Stromal cell of bone marrow (primary cell): Measurements from ENCODE around the gene UBR4.

ENCODE experiments used
- DNase-seq: peaks from one replicate; pipeline ENCODE4 v3.0.0-alpha.2; 2012; ENCODE audit warnings: low read depth

UBR4 gene

DNA sequence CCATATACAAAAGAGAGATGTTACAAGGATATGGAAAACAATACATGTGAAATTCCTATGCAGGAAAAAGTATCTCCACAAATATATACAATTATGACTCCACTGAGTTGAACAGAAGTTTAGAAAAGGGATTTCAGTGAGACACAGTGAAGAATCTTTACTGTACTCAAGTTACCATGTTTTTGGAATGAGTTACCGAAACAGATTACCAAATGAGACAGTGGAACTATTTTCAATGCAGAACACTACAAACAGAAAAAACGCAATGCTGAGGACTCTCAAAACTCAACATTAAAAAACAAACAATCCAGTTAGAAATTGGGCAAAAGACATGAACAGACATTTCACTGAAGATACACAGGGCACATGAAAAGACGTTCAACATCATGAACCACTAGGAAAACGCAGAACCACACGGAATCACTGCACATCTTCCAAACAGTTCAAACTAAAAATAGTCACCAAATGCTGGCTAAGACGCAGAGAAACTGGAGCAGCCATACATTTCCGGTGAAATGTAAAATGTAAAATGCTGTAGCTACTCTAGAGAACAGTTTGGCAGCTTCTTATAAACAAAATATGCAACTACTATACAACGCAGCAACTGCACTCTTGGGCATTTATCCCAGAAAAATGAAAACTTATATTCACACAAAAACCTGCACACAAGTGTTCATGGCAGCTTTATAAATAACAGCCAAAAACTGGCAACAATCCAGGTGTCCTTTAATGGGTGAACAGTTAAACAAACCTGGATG, 118.7 kb downstream of the UBR4 start:
- DNase-seq = no peak

DNA sequence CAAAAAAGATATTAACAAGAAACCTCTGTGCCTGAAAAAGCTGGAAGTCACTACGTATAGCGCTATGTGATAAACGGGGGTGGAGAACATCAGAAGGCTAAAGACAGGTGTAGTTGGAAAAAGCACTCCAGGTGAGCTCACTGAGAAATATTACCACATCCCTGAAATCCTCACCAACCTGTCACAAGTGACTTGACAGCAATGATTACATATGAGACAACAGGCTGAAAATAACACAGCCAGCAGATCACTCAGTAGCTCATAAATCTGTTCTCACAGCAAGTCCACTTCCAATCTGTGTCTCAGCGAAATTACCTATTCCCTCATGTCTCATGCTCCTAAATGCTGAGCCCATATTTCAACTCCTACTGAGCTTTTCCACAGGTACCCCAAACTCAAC, 120.5 kb downstream of the UBR4 start:
- no peak for DNase-seq

DNA sequence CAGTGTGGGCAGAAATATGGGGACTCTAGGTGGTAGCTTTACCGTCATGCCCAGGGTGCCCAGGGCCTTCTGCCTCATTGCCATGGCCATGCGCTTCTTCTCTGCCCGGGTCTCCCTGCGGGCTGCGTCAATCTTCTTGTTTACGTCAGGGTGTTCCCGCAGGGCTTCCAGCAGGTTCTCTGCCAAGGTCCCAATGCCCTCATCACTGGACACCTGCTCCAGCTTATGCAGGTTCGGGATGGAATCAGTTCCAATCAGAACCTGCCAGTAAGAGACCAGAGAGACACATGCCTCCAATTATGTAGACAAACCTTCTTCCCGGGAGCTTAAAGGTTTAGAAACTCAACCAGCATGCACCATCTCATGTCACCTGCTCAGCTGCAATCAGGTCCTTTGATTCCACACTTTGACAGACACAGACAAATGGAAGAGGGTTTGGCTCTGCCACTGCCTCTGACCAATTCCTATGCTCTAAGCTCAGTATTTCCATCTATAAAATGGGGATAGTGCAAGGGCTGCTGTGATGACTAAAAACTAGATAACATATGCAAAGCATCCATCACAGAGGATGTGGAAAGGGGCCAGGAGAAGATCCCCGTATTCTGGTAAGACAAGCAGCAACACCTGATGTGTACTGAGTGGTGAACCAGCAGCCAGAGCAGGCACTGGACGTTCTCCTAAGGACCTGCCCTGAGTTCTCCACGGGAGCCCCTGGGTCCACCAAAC, 121.2 kb downstream of the UBR4 start:
- DNase-seq = no peak

DNA sequence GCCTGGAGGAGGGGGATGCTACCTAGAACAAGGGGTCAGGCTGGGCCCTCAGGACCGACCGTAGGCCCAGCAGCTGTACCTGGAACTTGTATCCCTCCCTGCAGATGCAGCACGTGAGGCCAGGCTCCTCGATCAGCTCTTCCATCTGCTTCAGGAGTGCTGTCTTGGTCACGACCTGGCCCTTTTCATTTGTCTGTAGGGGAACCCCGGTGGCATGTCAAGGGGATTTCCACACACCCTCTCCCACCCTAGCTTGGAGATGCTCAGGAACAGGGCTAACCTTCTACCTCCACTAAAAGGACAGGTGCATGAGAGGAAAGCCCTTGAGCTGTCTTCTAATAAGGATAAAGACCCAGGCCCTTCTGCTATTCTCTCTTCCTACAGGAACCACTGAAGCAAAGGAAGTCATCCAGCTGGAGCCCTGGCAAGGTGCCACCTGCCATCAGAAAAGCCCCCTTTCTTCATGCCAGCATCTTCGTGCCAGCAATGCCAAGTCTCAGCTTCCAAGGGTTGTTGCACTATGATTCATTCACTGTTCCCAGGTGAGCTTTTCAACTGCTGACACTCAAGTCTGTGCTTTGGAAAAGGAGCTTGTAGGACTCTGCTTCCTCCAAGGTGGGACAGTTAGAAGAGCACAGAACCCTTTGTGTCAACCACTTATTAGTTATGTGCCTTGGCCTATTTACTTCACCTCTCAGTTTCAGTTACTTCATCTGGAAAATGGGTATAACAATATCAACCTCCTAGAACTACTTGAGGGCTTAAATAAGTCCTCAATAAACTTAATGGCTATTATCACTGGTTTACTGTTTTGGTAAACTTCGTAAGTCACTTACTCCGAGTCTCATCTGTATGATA, 122.1 kb downstream of the UBR4 start:
- DNase-seq = no peak

DNA sequence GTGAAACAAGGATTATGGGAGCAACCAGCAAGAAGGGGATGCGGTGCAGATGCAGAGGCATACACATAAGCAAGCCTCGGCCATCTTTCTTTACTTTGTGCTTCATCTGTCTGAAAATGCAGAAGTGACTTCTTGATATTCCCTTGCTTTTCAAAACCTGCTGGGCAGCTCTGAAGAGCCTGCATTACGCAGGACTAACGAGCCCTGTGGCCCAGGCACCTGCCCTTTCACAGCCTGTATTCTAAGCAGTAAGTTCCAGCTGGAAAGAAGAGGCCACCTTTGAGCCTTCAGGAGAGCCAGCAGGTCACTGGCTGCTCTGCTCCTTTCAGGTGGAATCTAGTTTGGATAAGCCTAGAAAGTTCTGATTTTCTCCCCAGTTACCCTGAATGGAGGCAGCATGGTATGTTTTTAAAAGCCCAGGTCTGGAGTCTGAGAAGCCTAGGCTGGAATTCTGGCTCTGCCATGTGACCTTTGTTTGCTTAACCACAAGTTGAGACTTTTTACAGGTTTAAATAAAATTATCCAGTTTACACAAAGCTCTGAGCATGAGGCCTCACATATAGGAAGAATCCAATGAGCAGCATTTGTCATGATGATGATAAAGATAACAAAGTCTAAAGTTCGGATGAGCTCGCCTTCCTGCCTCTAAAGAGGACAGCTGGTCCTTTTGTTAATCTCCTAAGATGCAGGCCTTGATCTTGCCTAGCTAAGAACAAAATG, 122.9 kb downstream of the UBR4 start:
- DNase-seq = no peak

DNA sequence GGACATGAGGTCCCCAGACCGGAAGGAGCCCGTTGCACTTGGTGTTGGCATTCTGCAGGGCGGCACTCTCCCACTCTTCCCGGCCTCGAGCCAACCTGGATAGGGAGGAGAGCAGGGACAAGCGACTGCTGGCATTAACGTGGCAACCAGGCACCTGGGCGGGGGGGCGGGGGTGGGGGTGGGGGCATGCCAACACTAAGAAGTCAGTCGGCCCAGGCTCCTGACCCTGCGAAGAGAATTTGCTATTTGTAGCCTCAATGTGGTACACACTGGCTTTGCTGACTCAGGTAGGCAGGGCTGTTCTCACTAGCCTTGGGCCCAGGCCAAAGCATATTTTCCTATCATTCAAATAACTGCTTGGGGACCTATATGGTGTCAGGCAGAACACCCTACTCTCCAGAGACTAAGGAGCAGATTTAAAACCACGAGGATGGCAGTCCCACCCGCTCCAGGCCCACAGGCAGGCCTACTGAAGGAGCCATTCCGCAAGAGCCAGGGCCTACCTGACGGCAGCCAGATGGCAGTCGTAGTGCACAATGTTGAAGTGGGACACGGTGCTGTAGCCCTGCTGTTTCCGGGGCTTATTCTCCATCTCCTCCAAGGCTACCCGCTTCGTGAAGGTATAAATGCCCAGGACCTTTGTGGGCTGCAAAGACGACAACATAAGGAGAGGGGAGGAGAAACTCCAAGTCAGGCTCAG, 123.7 kb downstream of the UBR4 start:
- DNase-seq = no peak

DNA sequence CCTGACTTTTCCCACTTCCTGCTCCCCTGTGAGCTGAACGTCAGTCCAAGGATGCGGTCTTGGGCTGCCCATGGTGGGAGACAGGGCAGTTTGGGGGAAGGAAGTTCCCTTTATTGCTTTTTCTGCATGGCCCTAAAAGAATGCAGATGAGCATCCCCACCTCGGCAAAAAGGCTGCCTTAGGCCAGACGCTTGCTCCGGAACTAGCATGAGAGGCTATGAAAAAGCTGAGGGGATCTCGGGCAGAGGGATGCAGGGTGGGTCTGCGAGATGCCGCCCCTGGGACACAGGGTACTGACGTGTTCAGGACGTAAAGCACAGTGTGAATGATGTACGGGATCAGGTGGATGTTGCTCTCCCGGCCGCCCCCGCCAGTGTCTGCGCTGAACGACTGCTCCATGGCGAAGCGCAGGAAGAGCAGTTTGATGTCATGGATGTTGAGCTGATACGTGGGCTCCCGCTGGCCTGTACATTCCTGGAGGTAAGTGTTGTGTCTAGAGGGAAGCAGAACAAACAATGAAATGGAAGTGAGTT, 125.8 kb downstream of the UBR4 start:
- DNase-seq = no peak

DNA sequence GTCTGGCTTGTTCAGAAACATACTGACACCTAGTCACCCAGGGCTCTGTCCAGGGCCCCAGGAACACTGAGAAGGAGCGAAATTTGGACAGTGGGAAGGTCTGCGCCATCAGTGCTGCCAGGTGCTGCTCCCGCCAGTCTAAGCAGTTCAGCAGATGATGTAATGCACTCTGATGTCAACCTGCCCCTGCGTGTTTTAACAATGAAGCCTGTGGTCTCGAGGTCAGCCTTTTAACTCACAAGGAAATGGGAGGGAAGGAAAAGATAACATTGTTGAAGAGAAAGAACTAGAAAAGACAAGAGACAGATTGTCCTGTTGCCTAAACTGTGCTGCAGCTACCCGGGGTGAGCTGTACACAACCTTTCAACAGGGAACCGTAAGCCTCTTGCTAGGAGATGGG, 127.0 kb downstream of the UBR4 start:
- no peak for DNase-seq

DNA sequence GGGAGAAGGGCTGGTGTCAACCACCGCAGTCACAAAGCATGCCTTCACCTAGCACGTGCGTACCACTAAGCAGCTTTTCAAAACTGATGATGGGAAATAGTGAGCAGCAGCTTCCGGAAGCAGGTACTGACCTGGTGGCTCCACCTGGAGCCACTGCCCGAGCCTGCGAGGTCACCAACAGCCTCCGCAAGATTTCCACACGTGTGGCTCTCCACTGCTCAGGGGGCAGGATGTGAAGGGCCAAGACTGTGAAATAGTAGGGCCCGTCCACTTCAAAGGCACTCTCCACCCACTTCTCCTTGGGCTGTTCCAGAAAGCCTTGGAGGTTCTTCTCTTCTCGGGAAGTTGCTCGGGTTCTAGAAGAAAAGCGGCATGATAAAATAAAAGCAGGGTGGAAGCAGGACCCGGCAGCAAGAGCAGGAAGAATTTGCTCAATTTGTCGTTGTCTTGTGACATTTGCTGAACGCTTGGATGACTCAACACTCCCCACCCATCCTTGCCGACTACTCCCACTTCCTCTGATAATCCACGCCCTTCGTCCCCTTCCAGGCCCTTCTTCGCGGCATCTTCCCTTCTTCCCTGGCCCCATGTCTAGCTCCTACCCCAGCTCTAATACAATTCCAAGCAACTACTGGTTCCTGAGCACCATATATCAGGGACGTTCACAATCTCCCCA, 128.7 kb downstream of the UBR4 start:
- DNase-seq = peak; percentile 37

DNA sequence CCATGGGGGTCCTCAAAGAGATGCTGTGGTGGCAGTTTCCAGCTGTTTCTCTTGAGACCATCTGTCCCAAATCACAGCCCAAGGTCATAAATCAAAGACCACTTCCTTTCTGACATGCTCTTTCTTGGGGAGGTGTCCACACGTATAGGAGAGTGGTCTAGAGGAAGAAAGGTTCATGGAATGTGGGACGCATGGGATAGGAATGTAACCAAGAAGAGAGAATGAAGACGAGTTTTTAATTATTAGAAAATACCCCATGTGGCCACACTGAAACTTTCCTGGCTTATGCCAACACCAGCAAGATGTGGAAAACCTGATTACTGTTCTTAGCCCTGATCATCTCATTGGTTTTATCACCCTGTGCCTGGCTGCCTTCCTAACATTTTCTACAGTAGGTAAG, 129.3 kb downstream of the UBR4 start:
- no peak for DNase-seq

DNA sequence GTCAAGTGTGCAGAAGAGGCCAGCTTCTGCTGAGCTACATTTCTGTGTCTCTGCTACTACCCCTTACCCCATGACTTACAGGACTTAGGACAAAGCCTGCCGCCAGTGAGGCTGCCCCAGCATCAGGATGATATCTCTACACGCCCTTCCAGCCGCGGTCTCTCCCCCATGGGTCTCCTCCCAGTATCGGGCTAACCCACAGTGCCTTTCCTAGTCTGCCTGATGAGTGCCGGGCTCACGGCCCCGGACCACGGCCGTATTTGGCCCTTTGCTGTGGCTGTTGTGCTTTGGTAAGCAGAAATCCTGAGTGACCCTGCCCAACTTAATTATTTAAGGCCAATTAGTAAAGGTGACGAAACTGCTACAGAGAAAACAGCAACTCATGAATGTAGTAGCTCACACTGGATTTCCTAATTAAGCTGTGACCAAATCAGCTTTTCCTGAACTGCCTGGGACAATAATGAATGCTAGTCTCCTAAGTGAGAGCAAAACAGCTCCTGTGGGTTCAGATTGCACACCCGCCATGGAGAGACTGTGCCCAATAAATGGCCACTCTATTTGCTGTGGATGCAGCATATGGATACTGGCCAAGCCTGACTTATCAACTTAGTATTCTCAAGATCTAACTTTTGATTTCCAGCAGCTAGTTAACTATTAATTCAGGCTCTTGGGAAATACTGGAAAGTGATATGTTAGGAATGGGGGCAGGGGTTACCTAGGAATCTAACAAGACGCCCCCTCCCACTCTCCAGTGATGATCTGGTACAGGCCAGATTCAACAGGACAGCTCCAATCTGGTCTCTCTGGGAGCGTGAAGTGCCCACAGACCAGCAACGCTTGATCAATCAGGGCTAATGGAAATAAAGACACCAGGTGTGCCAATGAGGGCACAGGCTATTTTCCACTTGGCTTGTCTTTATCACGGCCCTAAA, 130.3 kb downstream of the UBR4 start:
- no peak for DNase-seq

DNA sequence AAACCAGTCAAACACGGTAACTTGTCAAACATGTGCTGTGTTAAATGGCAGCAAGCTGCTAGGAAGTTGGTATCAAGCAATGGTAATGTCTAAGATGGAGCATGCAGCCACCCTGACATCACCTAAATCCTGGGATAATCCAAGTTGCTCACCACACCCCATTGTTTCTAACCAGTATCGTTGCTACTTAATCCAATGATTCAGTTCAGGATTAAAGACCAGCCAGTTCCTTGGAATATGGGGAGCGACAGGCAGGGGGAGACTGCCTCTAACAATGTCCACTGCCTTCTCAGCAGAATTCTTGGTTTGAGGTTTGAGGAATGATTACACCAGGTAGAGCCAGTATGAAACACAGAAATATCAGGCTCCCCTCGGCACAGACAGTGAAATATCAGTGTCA, 131.5 kb downstream of the UBR4 start:
- no peak for DNase-seq

DNA sequence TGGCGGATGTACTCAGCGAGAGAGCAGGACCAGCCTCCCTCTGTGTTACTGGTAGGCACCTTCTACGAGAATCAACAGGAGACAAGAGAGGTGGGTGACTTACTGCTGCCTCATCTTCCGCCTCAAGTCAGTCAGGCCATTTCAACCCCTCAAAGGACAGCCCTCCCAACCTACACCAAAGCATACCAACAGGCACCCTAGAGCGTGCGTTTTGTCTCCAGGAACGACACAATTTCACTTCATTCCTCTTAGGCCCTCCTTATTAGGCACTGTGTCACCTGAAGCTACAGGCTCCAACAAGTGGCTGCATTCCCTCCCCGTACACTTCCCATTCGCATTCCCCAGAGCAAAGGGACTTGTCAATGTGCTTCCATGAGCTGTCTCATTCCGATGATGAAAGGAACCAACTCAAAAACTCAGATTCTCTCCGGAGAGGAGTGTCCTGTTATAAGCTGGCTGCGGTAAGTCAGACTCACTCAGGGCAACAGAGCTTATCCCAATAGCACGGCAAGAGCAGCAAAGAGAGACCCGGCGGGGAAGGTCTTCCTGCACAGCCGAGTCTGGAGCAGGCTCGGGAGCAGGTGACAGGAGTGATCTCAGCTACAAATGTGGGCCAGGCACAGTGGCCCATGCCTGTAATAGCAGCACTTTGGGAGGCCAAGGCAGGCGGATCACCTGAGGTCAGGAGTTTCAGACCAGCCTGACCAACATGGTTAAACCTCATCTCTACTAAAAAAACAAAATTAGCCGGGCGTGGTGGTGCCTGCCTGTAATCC, 133.0 kb downstream of the UBR4 start:
- DNase-seq = no peak

DNA sequence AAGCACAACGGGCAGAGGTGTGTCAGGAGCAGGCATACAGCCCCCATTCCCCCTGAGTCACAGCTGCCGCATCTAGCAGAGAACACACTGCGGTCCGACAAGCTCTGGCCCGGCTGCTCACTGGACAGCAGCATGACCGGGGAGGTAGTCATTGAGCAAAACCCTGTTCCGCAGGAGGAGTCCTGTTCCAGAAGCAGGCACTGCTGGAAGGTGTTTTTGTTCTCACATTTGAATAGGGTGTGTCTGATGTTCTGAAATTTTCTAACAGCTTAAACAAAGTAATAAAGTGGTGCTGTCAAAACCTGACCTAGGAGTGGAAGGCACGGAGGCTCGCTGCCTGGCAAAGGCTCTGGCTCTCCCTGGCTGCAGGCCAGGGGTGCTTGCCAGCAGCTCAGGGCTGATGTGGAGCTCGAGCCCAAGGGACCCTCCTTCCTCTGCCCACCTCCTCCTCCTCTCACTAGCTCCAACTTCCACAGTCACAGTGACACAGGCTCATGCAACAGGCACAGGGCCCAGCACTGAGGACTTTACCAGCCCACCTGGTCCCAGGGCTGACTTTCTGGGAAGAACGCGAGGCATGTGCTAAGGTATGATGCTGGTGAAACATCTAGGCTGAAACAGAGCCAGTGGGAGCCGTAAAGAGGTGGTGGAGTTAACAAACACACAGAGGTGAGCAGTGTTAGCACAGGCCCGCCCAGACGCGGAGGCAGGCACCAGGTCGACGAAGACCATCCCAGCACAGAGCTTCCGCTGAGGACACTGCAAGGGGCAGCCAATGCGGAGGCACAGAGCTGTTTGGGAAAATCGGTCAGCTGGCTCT, 135.0 kb downstream of the UBR4 start:
- DNase-seq = no peak

DNA sequence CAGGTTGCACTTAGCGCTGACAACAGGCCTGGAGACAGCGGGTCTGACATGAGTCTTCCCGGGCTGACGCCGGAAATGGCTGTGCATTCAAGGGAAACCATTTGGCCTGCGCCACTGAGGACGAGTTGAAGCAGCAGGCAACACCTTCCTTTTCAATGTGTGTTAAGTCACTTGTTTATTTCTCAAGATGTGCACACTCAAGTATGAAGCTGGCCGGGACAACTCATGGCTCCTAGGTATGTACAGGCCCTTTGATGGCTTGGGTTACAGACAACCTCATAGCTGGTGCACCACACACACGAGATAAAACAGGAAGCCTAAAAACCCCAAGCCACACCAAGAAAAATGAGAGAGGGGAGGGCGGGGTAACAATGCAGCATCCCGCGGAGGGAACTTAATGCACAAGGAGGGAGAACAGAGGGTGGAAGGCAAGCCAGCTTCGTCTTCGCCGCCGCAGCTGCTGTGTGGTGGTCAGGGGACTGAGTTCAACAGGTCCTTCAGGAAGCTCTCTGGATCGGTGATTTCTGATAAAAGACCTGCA, 135.6 kb downstream of the UBR4 start:
- no peak for DNase-seq

DNA sequence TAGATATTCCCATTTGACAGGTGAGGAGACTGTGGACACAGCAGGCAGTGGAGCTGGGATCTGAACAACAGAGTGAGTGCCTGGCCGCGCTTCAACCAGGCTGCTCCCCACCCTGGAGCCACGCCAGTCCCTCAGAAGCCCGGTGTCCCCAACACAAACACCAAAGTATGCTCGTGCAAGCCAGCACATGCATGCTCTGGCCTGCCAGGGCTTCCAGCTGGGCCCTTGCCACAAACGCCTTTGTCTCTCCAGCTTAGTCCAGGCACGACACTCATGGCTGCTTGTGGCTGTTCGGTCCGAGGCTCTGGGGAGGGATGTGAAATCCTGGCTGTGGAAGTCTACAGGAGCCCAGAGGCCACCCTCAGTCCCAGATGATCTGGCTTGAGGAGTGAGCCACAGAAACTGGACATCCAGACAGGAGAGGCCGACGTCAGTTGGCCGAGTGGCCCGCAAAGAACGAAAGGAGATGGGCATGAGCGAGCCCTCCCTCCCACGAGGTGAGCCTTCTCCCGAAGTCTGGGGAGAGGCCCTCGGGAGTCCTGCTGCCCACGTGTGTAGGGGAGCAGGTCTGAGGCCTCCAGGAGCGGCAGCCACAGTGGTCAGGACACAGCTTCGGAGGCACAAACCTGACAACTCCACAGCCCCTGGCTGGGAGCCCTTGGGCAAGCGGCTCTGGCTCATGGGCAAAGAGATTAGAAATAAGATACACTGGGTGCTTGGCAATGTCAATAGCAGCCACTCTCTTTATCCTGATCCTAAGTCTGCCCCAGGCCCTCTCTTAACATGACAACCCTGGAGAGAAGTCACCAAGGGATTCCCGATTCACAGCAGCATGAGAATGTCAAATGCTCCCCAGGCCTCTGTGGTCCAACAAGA, 136.5 kb downstream of the UBR4 start:
- no peak for DNase-seq
